Coronary artery (tissue), 2 donors: ENCODE results near the gene CKB.

Experiments used
- DNase-seq: peaks from one replicate; pipeline ENCODE4 v3.0.0-alpha.2; 2017; ENCODE audit warnings: low spot score
- H3K27ac ChIP-seq, 2 donors: fragments of 200-600 bp; sonication (generic); one replicate each; pipeline ENCODE4 v1.5.1; 2016 to 2019
- H3K4me3 ChIP-seq: fragments of 200-600 bp; sonication (generic); 2 replicates; pipeline ENCODE4 v1.5.1; 2016; ENCODE audit warnings: mild to moderate bottlenecking, moderate library complexity
- TF ChIP-seq, protein P1 (sequence below): fragments of 200-600 bp; sonication (generic); IDR thresholded peaks from one replicate; pipeline ENCODE4 v1.5.1; 2019; ENCODE audit warnings: antibody characterized with exemption

Gene CKB

DNA sequence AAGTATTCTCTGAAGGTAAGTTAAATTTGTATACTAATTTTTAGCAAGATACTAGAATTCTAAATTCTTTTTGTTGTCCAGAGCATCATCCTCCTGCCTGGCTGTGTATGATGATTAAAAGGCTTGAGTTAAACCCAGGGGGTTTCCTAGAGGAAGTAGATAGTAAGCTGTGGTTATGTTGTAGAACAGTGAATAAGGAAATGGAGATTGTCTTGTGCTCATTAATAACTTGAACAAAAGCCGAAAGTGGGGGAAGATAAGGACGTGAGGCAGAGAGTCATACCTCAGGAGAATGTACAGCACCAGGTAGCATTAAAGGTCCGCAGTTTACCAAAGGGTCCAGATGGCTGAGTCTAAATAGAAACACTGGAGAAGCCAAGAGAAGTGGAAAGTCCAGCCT is 42.0 kb downstream of the CKB start:
- DNase-seq, result no peak
- Histone ChIP-seq H3K4me3 (no peak overlapping the region), H3K27ac (no peak overlapping the region)
- TF ChIP-seq, protein P1, sequence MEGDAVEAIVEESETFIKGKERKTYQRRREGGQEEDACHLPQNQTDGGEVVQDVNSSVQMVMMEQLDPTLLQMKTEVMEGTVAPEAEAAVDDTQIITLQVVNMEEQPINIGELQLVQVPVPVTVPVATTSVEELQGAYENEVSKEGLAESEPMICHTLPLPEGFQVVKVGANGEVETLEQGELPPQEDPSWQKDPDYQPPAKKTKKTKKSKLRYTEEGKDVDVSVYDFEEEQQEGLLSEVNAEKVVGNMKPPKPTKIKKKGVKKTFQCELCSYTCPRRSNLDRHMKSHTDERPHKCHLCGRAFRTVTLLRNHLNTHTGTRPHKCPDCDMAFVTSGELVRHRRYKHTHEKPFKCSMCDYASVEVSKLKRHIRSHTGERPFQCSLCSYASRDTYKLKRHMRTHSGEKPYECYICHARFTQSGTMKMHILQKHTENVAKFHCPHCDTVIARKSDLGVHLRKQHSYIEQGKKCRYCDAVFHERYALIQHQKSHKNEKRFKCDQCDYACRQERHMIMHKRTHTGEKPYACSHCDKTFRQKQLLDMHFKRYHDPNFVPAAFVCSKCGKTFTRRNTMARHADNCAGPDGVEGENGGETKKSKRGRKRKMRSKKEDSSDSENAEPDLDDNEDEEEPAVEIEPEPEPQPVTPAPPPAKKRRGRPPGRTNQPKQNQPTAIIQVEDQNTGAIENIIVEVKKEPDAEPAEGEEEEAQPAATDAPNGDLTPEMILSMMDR, result no peak

DNA sequence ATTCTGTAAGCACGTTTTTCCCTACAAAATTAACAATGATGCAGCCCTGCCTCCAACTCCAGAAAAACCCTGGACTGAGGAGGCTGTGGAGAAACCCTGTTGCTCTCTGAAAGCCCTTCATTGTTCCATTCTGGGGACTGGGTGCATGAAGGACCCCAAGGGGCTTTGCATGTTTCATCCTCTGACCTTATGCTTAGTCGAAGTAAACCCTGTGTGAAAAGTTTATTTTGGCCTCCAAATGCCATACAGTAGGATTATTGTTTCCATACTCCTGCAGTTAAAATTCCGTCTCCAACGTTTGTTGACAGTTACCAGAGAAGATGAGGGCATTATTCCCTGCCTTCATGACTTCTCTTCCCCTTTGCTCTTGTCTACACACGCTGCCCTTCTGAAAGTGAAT is 46.0 kb downstream of the CKB start:
- TF ChIP-seq, protein P1, result no peak
- Histone ChIP-seq H3K27ac (no peak overlapping the region), H3K4me3 (no peak overlapping the region)
- DNase-seq, result no peak

DNA sequence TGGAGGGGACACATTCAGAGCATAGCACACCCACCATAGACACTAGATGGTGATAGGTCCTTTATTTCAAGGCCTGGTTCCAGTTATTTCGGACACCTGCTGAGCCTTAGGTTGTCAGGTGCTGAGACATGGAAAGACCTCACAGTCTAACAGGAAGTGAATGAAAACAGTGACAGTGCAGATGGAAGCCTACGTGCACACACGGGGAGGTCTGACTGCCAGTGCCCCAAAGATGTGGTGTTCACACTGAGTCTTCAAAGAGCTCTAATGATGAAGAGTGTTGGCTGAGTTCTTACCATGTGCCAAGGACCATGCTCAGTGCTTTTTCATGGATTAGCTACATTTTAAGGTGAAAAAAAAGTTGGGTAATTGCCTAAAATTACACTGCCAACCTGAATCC is 46.6 kb downstream of the CKB start:
- DNase-seq, result no peak
- TF ChIP-seq, protein P1, result no peak
- Histone ChIP-seq H3K4me3 (no peak overlapping the region), H3K27ac (no peak overlapping the region)

DNA sequence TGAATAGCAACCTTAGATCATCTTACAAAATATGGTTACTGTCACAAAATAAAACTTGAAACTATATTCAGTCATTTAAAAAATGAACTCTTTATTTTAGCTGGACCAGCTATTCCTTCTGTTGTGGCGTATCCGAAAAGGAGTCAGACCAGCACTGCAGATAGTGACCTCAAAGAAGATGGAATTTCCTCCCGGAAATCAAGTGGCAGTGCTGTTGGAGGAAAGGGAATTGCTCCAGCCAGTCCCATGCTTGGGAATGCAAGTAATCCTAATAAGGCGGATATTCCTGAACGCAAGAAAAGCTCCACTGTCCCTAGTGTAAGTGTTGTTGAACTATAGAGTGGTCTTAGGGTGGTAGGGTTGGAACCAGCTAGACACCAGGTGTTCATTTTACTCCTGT is 47.7 kb downstream of the CKB start:
- no peak overlapping the region for H3K4me3 ChIP-seq
- TF ChIP-seq, protein P1, result no peak
- H3K27ac ChIP-seq, result no peak overlapping the region
- no peak for DNase-seq

DNA sequence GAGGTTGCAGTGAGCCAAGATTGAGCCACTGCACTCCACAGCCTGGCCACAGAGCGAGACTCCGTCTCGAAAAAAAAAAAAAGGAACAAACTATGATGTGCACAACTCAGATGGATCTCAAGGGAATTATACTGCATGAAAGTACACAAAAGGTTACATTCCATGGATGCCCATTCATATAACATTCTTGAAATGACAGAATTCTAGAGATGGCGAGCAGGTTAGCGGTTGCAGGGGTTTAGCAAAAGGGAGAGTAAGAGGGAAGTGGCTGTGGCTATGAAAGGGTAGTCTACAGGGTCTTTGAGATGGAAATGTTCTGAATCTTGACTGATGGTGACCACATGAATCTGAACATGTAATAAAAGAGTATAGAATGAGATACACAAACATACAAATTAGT is 49.7 kb downstream of the CKB start:
- no peak overlapping the region for H3K27ac ChIP-seq
- H3K4me3 ChIP-seq, result no peak overlapping the region

More for the DNA sequence above, 49.7 kb downstream of the CKB start:
- TF ChIP-seq, protein P1, result no peak
- no peak for DNase-seq
